Kidney tubule cell (primary cell): Measurements from ENCODE around the gene EPB41L1.
"Not testable (repeated sequence)": the region's sequence is repeated elsewhere in the genome, so short reads cannot be mapped to it uniquely, and the experiment has no call there.

Experiments
- DNase-seq: peaks from one replicate; pipeline ENCODE4 v3.0.0-alpha.2; 2018; ENCODE audit warnings: low spot score

Gene EPB41L1

DNA sequence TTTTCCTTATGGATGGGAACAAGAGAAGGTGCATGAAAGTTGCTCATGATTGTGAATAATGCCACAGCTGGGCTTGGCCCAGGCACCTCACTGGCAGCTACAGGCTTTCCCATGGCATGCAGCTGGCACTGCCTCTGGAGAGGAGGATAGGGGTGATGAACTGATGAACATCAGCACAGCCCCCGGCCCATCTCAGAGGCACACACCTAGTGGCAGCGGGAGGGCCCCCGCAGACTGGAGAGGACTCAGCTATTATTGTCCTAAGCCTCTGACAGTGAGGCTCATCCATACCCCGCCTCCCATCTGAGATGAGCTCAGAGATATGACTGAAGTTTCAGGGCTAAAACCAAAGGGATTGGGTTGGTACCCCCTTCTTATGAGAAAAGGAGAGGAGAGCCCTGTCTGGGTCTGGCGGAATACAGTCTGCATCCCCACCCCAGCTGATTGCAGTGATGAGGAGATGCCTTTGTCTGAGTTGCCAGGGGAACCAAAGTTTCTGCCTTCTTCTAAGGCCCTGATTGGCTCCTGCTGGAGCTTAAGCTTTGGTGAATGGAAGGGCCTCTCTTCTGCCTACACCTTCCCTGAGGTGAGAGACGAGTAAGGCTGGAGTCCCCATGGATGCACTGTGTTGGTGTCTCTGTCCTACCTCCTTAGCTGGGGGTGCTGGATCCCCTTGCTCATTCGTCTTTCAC is 27.6 kb upstream of the EPB41L1 start:
- no peak for DNase-seq

DNA sequence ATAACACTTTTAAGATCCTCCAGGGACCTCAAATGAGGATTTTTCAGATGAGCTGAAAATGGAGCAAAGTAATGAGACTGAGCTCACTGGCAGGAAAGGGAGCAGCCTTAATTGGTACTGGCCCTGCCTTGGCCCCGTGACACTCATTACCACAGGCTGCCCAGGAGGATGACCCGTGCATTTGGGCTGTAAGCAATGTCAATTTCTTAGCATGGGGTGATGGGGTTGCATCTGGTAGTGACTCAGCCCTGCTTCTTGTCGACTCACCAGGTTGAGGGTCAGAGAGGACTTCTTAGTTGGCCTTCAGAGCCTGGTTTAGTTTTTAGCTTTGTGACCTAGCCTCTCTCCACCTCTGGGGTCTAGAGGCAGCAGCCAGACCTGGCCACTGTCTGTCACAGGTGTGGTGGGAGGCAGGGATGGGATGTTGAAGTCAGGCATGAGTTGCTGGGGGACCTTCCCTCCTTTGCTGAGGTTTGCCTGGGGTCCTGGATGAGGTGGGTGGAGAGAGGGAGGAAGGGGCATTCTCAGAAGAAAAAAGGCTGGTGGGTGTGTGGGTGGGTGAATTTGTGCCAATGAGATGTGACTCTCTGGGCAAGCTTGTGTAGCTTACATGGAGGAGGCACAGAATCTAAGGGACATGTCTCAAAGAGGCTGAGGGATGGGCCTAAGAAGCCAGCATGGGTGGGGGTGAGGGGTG is 25.9 kb upstream of the EPB41L1 start:
- DNase-seq, result peak; percentile 91

DNA sequence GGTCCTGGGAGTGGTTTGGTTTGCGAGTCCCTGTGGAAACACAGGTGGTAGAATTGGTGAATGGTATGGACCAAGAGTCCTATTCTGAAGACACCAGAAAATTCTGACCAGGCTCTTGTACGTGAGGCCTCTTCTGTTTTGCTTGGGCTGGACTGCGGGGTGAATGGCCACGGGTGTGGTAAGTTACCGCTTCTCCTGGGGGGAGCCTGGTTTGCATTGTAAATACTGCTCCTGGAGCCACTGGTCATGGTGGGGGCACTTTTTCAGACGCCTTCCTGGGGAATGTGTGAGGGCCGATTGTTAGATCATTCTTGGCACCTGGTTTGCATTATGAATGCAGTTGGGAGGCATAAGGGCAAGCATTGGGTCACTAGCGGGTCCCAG is 25.4 kb upstream of the EPB41L1 start:
- no peak for DNase-seq

DNA sequence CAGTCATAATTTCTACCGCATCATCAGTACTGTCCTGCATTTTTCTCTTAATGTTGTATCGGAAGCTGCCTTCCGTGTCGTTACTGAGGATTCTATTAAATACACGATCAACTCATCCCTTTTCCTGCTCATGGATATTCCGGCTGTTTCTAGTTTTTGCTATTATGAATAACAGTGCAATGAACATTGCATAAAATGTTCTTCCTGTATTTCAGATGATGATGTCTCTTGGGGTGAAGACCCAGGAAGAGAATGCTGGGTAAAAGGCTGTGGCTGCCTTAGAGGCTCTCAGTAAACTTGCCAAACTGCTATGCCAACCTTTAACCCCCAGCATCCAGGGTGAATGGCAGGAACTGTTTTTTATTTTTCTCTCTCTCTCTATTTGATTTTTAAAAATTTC is 24.1 kb upstream of the EPB41L1 start:
- no peak for DNase-seq

DNA sequence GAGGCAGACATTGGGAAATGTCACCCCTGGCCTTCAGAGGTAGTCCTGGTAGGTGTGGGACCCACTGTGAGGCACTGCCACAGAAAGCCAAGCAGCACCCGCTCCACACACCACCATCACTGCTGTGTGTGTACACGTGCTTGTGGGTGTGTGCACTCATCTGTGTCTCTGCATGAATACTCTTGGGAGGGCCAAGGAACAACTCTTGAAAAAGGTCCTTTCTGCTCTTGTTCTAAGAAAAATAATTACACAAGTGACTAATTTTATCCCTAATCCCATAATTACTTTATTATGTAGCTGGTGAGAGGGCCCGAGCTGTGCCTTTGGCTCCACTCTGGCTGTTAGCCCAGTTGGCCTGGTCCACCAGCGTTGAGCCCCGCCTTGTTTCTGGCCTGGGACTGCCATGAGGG is 21.7 kb upstream of the EPB41L1 start:
- peak; percentile 27 for DNase-seq

DNA sequence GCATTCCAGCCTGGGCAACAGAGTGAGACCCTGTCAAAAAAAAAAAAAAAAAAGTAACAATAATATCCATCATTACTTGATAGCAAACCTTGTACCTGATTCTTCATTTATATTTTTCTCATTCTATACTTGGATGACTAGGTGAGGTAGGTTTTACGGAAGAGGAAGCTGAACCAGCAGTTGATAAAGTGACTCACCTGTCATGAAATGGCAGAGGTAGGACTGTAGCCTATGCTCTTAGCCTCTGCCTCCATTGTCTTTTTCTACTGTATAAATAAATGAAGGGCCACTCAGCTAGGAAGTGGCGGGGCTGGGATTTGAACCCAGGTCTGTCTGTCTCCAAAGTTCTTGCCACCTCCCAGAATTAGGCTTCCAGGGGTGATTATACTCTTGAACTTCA is 20.7 kb upstream of the EPB41L1 start:
- DNase-seq, result peak; percentile 32

DNA sequence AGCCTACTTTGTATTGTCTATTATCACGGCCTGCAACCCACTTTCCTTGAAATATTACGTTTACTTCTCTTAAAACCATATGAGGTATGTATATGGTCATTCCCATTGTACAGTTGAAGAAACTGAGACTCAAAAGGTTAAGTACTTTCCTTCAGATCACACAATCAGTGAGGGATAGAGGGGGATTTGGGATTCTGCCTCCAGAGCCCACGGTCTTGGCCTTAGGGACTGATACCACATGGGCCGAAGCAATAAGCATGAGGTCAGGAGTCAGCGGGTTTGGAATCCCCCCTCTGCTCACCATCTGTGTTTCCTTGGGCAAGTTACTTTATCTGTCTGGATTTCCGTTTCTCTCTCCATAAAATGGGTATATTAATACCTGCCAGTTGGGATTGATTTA is 19.4 kb upstream of the EPB41L1 start:
- DNase-seq, result no peak

DNA sequence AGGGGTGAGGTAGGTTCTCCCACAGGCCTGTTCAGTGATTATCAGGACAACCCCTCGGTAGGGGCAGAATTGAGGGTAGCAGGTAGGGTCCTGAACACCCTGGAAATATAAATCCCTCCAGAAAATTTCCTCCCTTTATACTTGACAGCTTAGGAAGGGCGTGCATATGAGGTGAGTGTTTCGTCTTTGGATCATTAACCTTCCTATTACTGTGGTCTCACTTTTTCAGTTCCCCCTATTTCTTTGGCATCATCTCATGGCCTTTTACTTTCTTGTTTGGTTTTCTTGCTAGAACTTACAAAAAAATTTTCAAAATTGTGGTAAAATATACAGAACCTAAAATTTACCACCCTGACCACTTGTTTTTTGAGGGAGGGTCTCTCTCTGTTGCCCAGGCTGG is 18.7 kb upstream of the EPB41L1 start:
- DNase-seq, result no peak

DNA sequence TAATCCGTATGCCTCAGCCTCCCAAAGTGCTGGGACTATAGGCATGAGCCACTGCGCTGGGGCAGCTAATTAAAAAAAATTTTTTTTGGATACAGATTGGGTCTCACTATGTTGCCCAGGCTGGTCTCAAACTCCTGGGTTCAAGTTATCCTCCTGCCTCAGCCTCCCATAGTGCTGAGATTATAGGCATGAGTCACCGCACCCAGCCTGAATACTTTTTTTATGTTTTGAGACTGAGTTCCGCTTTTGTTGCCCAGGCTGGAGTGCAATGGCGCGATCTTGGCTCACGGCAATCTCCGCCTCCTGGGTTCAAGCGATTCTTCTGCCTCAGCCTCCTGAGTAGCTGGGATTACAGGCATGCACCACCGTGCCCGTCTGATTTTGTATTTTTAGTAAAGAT is 17.2 kb upstream of the EPB41L1 start:
- not testable (repeated sequence) for DNase-seq

DNA sequence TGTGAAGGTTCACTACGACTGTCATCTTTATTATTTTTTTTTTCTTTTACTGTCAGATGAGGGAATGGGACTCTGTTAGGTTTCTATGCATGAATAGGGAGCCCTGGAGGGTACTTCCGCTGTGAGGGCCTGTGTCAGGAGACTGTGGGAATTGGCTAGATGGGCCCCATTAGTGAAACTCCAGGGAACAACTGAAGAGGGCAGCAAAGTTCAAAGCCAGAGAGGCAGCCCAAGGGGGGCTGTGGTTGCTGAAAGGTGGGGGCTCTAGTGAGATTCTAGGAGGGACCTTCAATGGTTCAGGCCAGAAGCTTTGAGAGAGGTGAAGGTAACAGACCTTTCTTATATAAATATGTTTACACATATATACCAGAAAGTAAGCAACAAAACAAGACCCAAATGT is 13.2 kb upstream of the EPB41L1 start:
- DNase-seq, result no peak

DNA sequence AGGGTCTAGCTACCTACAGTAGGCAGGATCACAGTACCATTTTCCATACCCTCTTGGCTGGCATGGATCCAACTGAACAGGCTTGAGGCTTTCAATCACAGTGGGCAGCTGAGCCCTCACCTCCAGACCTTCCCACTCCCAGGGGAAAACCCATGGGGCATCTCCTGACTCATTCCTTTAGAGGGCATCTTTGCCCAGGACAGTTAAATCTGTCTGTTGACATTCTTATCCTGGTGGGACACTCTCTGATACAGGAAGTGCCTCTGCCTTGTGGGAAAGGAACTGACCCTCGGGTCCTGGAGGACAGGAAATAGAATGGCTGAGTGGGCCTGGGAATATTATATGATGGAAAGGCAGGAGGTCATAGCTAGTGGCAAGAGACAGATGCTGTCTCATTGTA is 10.2 kb upstream of the EPB41L1 start:
- DNase-seq, result peak; percentile 88

DNA sequence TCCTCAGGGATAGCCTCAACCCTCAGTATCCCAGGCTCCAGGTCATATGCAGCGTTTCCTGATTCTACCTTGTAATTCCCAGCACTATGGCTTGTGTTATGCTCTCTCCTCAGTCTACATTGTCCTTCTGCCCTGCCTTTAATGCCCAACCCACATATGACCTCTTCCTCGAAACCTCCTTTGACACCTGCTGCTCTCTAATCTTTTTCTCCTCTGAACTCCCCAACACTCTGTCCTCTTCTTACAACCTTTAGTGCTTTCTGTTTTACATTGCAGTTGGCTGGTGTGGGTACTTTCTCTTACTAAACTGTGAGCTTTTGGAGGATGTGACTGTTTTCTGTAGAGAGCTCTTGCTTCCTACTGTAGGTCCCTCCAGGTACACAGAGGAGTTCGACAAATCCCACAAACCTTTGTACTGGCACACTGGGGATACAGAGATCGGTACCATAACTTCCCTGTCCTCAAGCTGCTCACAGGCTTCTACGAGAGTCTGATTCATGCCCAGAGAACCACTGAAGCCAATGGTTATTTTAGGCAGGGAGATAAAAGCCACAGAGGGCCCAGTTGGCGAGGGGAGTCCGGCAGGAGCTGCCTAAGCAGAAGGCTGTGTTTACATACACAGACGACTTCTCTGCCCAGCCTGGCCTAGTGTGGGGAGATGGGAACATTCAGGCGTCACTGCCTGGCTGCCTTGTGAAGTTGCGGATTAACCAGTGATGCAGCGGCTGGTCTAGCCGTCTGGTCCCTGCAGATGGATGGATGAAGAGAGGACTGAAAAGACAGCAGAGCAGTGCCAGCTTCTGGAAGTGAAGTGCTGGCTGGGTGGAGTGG is 8.4 kb upstream of the EPB41L1 start:
- peak; percentile 76 for DNase-seq

DNA sequence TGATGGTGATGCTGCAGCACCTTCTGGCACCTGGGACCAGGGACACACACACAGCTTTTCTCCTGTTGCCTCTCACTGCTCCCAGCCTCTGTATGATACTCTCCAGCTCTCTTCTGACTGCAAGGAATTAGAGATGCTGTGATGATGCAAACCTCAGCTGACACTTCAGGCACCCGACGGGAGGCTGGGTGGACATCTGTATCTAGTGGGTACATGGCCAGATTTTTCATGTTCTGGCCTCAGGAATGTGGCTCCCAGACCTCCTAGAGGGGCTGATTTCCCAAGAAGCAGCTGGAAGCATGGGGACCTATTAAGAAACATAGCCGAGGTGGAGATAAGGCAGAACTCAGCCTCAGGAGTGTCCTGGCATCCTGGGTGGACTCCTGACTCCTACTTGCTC is 6.8 kb upstream of the EPB41L1 start:
- no peak for DNase-seq

DNA sequence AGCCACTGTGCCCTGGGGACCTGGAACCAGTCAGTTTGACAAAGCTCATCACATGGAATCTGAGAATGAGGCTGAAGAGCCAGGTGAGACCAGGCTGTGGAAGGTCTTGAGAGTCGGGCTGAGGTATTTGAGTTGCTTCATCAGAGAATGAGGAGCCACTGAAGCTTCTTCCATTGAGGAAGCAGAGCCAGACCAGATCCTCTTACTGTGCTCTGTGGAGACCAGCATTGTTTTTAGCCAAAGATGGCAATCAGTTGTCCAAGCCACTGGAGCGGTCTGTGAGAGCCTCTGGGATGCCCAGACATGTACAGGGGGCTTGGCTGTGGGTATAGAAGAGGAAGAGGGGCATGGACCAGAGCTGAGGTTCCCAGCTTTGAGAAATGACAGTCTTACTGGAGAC is 6.1 kb upstream of the EPB41L1 start:
- no peak for DNase-seq

DNA sequence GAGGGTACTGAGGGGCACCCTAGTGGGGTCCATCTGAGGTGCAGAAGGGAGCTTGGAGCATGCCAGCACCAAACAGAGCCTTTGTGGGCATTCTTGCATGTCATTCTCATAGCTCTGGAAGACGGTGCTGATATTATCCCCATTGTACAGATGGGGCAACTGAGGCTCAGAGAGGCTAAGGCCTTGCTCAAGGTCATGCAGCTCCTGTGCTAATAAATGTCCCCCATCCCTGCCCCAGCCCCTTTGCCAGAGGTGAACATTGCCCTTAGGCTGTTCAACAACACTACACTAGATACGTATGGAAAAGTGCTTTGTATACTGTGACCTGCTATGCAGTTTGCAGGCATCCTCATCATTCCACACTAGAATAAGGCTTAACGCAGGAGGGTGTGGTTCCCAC is 5.5 kb upstream of the EPB41L1 start:
- no peak for DNase-seq

DNA sequence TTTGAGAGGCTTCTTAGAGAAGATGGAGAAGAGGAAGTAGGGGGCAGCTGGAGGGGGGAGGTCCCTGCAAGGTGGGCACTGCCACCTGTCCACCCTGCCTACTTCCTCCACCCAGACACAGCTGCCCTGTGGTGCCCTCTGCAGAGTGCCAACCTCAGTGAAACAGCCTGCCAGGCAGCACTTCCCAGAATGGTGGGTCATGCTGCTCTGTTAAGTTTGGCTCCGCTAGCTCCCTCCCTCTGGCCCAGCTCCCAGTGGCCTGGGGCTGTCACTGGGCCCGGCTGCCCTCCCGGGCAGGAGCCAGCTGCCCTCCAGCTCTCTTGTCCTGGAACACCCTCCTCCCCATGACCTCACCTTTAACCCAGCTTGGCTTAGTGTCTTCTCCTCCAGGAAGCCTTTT is 5.1 kb upstream of the EPB41L1 start:
- no peak for DNase-seq

DNA sequence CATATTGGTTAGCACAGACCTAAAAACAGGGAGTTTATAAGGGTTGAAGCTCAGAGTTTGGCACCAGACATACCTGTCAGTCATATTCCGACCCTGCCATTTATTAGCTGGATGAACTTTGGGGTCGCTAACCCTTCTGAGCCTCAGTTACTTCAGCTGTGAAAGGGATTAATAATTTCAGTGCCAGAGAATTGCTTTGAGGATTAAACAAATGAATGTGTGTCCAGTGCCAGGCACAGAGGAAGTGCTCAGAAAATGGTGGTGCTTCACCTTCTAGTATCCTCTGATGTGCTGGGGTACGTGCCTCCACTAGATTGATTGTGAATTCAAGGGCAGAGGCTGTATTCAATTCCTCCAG is 4.1 kb upstream of the EPB41L1 start:
- DNase-seq, result no peak

DNA sequence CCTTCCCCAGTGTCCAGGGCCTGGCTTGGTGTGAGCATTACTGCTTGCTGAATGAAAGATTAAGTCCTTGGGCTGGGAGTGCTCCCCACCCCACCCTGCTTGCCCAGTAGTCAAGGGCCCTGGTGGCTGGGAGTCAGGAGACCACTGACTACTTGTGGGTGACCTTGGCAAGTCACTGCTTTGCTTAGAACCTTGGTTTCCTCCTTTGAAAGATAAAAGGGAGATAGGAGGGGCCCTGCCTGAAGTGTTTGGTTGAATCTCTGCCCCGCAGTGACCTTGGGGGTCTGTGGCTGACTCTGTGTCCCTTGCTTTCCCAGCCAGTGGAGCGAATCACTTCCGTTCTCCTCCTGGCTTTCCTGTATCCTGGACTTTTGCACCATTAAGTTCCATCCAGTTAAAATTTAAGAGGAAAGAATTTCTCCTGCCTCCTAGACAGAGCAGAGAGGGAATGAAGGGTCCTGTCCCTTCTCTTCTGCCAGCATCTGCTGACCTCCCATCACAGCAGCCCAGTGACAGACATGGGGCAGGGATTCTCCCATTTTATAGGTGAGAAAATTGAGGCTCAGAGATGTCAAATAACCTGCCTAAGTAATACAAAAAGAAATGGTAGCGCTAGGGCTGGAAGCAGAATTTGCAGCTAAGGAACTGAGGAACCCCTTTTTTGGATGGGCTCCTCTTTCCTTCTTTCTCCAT is 3.5 kb upstream of the EPB41L1 start:
- DNase-seq, result no peak

DNA sequence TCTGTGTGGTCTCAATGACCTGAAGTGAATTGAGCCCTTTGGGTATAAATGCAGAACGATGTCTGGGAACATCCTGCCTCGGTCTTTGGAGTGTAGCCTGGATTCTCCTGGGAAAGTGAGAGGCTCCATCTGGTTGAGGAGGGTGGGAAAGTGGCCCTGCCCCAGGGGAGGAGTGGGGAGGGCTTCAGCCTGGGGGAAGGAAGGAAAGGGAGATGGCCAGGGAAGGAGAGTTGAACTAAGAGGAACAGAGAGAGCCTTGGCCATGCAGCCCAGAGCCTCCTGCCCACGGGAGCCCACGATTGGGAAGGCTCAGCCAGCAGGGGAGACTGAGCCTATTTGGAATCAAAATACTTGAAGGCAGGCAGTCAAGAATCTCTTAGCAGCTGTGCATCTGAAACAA is 2.3 kb upstream of the EPB41L1 start:
- no peak for DNase-seq

DNA sequence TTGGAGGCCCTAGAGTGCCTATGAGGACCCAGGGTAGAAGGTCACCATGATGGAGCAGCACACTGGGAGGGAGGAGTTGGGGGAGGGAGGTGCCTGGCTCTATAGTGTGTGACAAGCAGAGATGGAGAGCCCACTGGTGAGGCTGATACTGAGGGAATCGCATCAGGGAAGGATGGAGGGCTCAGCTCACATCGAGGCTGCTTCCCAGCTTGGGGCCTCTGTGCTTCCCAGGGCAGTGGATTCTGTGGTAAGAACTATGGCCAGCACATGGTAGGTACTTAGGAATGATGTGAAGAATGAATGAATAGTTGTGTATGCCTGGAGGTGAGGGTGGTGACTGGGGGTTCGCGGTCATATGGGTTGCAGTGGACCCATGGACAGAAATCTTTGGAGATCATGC is 1.3 kb upstream of the EPB41L1 start:
- no peak for DNase-seq

DNA sequence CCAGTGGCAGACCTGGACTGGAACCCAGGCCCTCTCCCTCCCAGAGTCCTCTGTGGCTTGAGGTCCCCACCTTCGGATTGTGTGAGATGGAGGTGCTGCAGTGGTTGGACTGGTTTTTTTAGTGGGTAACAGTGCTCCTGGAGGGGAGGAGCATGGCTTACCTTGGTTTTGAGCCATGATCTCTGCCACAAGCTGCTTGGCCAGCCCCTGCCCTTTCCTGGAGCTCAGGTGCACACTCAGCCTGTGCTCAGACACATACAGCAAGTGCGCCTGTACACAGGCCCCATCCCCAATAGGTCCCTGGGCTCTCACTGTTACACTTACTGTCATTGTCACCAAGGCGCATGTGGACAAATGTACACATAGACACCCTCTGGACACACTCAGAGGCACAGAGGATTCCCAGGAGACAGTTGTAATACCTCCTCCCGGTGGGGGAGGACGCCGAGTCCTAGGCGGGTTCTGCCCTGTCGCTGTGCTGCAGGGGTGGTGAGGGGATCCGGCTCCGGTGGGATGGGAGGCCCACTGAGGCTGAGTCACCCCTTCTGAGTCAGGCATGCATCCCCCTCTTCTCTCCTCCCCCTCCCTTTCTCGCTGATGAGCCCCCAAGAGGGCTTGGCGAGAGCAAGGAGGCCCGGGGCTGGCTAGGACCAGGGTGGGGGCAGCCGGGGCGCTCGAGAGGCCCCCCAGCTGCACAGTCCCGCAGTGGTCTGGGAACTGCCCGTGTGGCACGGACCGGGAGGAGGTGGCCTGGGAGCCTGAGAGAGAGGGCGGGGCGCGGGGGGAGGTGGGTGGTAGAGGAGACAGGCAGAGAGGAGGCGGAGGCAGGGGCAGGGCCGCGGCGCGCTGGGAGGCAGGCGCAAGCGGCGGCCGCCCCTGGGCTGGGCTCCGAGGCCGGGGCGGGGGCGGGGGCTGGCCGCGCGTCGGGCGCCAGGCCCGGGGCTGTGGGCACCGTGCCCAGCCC is 522 bp upstream of the EPB41L1 start:
- DNase-seq, result peak; percentile 67

DNA sequence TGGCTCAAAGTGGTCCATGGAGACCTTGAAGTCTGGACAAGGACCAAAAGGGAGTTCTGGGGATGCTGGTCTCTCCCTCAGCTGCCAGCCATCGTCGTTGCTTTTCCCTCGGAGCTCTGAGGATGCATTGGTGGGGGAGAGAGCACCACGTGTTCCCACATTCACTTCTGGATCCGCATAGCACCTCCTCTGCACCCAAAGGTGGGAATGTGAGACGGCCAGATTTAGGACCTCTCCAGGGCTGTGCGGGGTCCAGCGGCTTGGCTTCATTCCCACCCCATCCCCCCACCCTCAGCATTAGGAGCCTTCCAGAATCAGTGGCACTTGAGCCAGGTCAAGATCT is 1.1 kb downstream of the EPB41L1 start:
- no peak for DNase-seq
